ENCODE data around the gene PRKAG1.

DNA sequence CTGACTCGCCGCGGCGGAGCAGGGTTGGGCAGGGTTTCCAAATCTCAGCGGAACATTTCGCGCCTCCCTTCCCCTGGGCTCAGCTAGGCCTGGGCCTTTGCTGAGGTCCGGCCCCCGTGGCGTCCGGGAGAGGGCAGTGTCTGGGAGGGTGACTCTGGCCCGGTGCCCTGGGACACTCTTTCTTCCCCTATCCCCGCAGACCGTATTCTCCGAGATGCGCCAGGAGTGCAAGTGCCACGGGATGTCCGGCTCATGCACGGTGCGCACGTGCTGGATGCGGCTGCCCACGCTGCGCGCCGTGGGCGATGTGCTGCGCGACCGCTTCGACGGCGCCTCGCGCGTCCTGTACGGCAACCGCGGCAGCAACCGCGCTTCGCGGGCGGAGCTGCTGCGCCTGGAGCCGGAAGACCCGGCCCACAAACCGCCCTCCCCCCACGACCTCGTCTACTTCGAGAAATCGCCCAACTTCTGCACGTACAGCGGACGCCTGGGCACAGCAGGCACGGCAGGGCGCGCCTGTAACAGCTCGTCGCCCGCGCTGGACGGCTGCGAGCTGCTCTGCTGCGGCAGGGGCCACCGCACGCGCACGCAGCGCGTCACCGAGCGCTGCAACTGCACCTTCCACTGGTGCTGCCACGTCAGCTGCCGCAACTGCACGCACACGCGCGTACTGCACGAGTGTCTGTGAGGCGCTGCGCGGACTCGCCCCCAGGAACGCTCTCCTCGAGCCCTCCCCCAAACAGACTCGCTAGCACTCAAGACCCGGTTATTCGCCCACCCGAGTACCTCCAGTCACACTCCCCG, 37.4 kb downstream of the PRKAG1 start:
- TF ChIP-seq YY1 (IDR thresholded peaks at IDR 0.05; ENCODE audit: insufficient read depth, insufficient read length) = no peak
- no peak for TF ChIP-seq SUZ12 (IDR thresholded peaks at IDR 0.05; ENCODE audit: extremely low read depth, insufficient read depth, insufficient read length)
